HL-60 (cell line): ENCODE results near the gene TRIO.

Experiments used
- GABPA ChIP-seq: IDR thresholded peaks from 2 replicates; pipeline ENCODE4 v1.6.1; 2012; ENCODE audit warnings: low read depth
- POLR2AphosphoS5 ChIP-seq: IDR thresholded peaks from 2 replicates; pipeline ENCODE4 v1.6.1; 2012; ENCODE audit warnings: low read depth
- SPI1 ChIP-seq: IDR thresholded peaks from 2 replicates; pipeline ENCODE4 v1.6.1; 2012; ENCODE audit warnings: low read depth, mild to moderate bottlenecking, borderline replicate concordance
- TF ChIP-seq, protein P1 (sequence below): IDR thresholded peaks from one replicate; pipeline ENCODE4 v1.5.1; 2011; ENCODE audit warnings: low read length, control low read depth, inconsistent platforms; ENCODE audit not compliant: insufficient read depth
- TF ChIP-seq, protein P2 (sequence below): IDR thresholded peaks from 2 replicates; pipeline ENCODE4 v1.6.1; 2012; ENCODE audit warnings: low read depth; ENCODE audit not compliant: insufficient replicate concordance

DNA sequence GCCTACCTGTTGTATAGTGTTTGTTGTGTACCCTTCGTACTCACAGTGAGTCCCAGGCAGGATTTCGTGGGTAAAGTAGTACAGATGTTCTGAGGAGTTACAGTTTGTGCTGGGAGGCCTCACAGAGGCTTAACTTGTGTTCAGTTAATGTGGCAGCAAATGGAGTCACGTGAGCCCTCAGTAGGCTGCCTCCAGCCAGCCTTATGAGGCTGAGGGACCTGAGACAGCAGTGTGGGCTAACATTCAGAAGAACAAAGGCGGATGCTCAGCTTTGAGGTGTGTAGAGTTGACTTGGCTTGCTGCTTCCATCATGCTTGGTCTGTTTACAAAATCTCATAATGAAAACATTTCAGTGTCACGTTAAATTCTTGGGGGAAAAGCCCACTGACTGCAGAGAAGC lies 118.1 kb downstream of the TRIO start:
- TF ChIP-seq, protein P1, sequence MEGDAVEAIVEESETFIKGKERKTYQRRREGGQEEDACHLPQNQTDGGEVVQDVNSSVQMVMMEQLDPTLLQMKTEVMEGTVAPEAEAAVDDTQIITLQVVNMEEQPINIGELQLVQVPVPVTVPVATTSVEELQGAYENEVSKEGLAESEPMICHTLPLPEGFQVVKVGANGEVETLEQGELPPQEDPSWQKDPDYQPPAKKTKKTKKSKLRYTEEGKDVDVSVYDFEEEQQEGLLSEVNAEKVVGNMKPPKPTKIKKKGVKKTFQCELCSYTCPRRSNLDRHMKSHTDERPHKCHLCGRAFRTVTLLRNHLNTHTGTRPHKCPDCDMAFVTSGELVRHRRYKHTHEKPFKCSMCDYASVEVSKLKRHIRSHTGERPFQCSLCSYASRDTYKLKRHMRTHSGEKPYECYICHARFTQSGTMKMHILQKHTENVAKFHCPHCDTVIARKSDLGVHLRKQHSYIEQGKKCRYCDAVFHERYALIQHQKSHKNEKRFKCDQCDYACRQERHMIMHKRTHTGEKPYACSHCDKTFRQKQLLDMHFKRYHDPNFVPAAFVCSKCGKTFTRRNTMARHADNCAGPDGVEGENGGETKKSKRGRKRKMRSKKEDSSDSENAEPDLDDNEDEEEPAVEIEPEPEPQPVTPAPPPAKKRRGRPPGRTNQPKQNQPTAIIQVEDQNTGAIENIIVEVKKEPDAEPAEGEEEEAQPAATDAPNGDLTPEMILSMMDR = no peak
- TF ChIP-seq, protein P2, sequence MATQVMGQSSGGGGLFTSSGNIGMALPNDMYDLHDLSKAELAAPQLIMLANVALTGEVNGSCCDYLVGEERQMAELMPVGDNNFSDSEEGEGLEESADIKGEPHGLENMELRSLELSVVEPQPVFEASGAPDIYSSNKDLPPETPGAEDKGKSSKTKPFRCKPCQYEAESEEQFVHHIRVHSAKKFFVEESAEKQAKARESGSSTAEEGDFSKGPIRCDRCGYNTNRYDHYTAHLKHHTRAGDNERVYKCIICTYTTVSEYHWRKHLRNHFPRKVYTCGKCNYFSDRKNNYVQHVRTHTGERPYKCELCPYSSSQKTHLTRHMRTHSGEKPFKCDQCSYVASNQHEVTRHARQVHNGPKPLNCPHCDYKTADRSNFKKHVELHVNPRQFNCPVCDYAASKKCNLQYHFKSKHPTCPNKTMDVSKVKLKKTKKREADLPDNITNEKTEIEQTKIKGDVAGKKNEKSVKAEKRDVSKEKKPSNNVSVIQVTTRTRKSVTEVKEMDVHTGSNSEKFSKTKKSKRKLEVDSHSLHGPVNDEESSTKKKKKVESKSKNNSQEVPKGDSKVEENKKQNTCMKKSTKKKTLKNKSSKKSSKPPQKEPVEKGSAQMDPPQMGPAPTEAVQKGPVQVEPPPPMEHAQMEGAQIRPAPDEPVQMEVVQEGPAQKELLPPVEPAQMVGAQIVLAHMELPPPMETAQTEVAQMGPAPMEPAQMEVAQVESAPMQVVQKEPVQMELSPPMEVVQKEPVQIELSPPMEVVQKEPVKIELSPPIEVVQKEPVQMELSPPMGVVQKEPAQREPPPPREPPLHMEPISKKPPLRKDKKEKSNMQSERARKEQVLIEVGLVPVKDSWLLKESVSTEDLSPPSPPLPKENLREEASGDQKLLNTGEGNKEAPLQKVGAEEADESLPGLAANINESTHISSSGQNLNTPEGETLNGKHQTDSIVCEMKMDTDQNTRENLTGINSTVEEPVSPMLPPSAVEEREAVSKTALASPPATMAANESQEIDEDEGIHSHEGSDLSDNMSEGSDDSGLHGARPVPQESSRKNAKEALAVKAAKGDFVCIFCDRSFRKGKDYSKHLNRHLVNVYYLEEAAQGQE = no peak
- TF ChIP-seq POLR2AphosphoS5 (no peak), GABPA (no peak), SPI1 (no peak)
